PC-9 (cell line): ENCODE measurements around the gene SP140.

ENCODE experiments used
- CTCF ChIP-seq: fragments of 200-600 bp; sonication (generic); conservative IDR thresholded peaks from 2 replicates; pipeline ENCODE4 v1.6.1; 2017; ENCODE audit warnings: mixed run types, antibody characterized with exemption, mild to moderate bottlenecking, moderate library complexity
- EZH2 ChIP-seq: fragments of 200-600 bp; sonication (generic); IDR thresholded peaks from 2 replicates; pipeline ENCODE4 v1.8.0; 2017; ENCODE audit warnings: antibody characterized with exemption, low read depth

- TF ChIP-seq CTCF (no peak), EZH2 (no peak)
Observed at GRCh38 chr2:230319211-230319862, 93.8 kb downstream of the SP140 start.
